ENCODE data around the gene CUL4A. TPM values are rescaled to one million over a fixed set of nuclear protein-coding genes. Genes with fewer than 3 reads are reported as not detected.

Gene CUL4A
- total RNA-seq, 4 donors from 2014 or later = 104 to 144 (median 107) TPM

GRCh38 chr13:113209759-113210421, 477 bp downstream of the CUL4A start:
- Histone ChIP-seq H3K9me3 (no peaks in the 10 kb centered on the region), H3K27me3 (no peaks in the 10 kb centered on the region), H3K36me3 (peaks cover 0 to 18% of the 10 kb centered on the region in 2 donors), H3K27ac (peak overlapping the region; percentile 74 to 99 (median 98)), H3K4me1 (peaks cover 0 to 82% (median 22%) of the 10 kb centered on the region in 3 donors), H3K4me3 (peak overlapping the region; percentile 80 to 98)
- ATAC-seq = peak; percentile 38
- TF ChIP-seq CTCF (IDR thresholded peaks at IDR 0.05) (peak in 2 of 4 experiments; percentile 22 to 32), POLR2AphosphoS5 (IDR thresholded peaks at IDR 0.05) (no peak)
- 0% methylated on average over 8 to 14 of the region's 67 CpGs for WGBS, 2 donors (ENCODE audit: low coverage in 1 of 2)

- H3K4me3 ChIP-seq = peak overlapping the region in 1 of 2 donors; percentile 98
- no peak overlapping the region for H3K27ac ChIP-seq
Observed at GRCh38 chr13:113210833-113211232, 1.4 kb downstream of the CUL4A start.

GRCh38 chr13:113211774-113212173, 2.4 kb downstream of the CUL4A start:
- no peak for TF ChIP-seq POLR2A (IDR thresholded peaks at IDR 0.05)
- no peak for TF ChIP-seq EP300 (IDR thresholded peaks at IDR 0.05)
- TF ChIP-seq CTCF (IDR thresholded peaks at IDR 0.05) = no peak
- TF ChIP-seq POLR2AphosphoS5 (IDR thresholded peaks at IDR 0.05) = no peak
- Histone ChIP-seq H3K9me3 (no peaks in the 10 kb centered on the region), H3K36me3 (peaks cover 0 to 18% of the 10 kb centered on the region in 2 donors), H3K27me3 (no peaks in the 10 kb centered on the region), H3K4me3 (no peak overlapping the region), H3K4me1 (peaks cover 0 to 82% (median 30%) of the 10 kb centered on the region in 3 donors), H3K27ac (no peak overlapping the region)
- no peak for ATAC-seq
- WGBS, 2 donors (ENCODE audit: low coverage in 1 of 2) = 93 to 98% methylated on average over 5 to 10 of the region's 10 CpGs

More at GRCh38 chr13:113210833-113211232, 1.4 kb downstream of the CUL4A start:
- peaks cover 0 to 18% of the 10 kb centered on the region in 2 donors for H3K36me3 ChIP-seq
- no peaks in the 10 kb centered on the region for H3K9me3 ChIP-seq
- TF ChIP-seq EP300 (IDR thresholded peaks at IDR 0.05) (no peak), POLR2AphosphoS5 (IDR thresholded peaks at IDR 0.05) (no peak), POLR2A (IDR thresholded peaks at IDR 0.05) (no peak), CTCF (IDR thresholded peaks at IDR 0.05) (no peak)
- WGBS, 2 donors (ENCODE audit: low coverage in 1 of 2) = 79 to 82% methylated on average over 6 of the region's 6 CpGs
- H3K27me3 ChIP-seq = no peaks in the 10 kb centered on the region
- no peak for ATAC-seq
- peaks cover 0 to 82% (median 24%) of the 10 kb centered on the region in 3 donors for H3K4me1 ChIP-seq

GRCh38 chr13:113216254-113217048, 7.0 kb downstream of the CUL4A start:
- H3K9me3 ChIP-seq = no peaks in the 10 kb centered on the region
- peaks cover 0 to 36% of the 10 kb centered on the region in 2 donors for H3K36me3 ChIP-seq
- WGBS, 2 donors (ENCODE audit: low coverage in 1 of 2) = 12 to 19% methylated on average over 7 of the region's 7 CpGs
- no peaks in the 10 kb centered on the region for H3K27me3 ChIP-seq
- peaks cover 0 to 87% (median 18%) of the 10 kb centered on the region in 3 donors for H3K4me1 ChIP-seq
- ATAC-seq = peak; percentile 72
- peak overlapping the region; percentile 3 to 71 (median 48) for H3K27ac ChIP-seq
- TF ChIP-seq POLR2A (IDR thresholded peaks at IDR 0.05) (no peak), POLR2AphosphoS5 (IDR thresholded peaks at IDR 0.05) (peak; percentile 6)
- H3K4me3 ChIP-seq = no peak overlapping the region

- peaks cover 0 to 66% (median 13%) of the 10 kb centered on the region in 3 donors for H3K4me1 ChIP-seq
- H3K9me3 ChIP-seq = no peaks in the 10 kb centered on the region
- peak overlapping the region in 1 of 4 donors; percentile 30 for H3K27ac ChIP-seq
- peaks cover 0 to 45% of the 10 kb centered on the region in 2 donors for H3K36me3 ChIP-seq
- 100% methylated on average over 1 of the region's 3 CpGs; no CpG with 5 or more reads in 1 of the 2 donors for WGBS, 2 donors (ENCODE audit: low coverage in 1 of 2)
- no peak for TF ChIP-seq POLR2A (IDR thresholded peaks at IDR 0.05)
- TF ChIP-seq CTCF (IDR thresholded peaks at IDR 0.05) = no peak
- no peak for TF ChIP-seq EP300 (IDR thresholded peaks at IDR 0.05)
- no peak for TF ChIP-seq POLR2AphosphoS5 (IDR thresholded peaks at IDR 0.05)
- no peak overlapping the region for H3K4me3 ChIP-seq
- no peak for ATAC-seq
- no peaks in the 10 kb centered on the region for H3K27me3 ChIP-seq
Observed at GRCh38 chr13:113218586-113218985, 9.2 kb downstream of the CUL4A start.
